ENCODE measurements around the gene FRMPD4. TPM values are rescaled to one million over a fixed set of nuclear protein-coding genes. Genes with fewer than 3 reads are reported as not detected.

FRMPD4 gene
- under 0.01 TPM in 2 replicates for total RNA-seq

GRCh38 chrX:12138361-12139313, at the start of gene FRMPD4:
FRMPD4 (plus strand) TSS chrX:12138473; CDS start chrX:12138972, 499 bp downstream.

